ENCODE results near the gene ACP1. TPM values are rescaled to one million over a fixed set of nuclear protein-coding genes. Genes with fewer than 3 reads are reported as not detected.

The ACP1 gene
- total RNA-seq, 1 experiment from 2014 or later: 120 TPM

DNA sequence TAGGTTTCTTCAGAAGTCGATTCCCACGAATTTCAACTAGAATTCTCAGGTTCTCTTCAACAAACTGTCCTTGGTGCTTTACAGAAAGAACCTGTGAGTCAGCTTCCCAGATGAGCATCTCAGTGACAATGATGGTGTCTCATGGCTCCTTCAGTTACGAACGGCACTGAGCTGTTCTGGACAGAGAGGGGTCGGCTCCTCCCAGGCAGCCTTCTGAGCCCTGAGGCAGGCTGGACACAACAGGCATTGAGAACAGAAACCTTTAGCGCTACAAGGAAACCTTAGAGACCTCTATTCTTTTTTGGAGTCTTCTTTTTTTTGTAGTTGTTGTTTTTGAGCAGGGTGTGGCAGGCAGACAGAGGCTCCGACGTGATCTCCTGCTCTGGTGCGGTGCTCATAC lies 58.3 kb downstream of the ACP1 start:
- no peaks in the 10 kb centered on the region for H3K36me3 Mint-ChIP-seq (ENCODE audit: insufficient read depth, unreplicated experiment)
- no peaks in the 10 kb centered on the region for H3K27me3 Mint-ChIP-seq (ENCODE audit: unreplicated experiment)
- H3K27ac Mint-ChIP-seq (ENCODE audit: unreplicated experiment): no peak overlapping the region
- CTCF ChIA-PET: no interaction called here
- DNase-seq: no peak
- H3K9me3 Mint-ChIP-seq (ENCODE audit: low read depth, unreplicated experiment): peaks cover 32% of the 10 kb centered on the region
- BruUV-seq (replicated peaks): no TSS peak
- intact Hi-C loops (cut with micrococcal nuclease; ENCODE audit: unreplicated experiment): no loop called here
- TF ChIP-seq, protein P1, sequence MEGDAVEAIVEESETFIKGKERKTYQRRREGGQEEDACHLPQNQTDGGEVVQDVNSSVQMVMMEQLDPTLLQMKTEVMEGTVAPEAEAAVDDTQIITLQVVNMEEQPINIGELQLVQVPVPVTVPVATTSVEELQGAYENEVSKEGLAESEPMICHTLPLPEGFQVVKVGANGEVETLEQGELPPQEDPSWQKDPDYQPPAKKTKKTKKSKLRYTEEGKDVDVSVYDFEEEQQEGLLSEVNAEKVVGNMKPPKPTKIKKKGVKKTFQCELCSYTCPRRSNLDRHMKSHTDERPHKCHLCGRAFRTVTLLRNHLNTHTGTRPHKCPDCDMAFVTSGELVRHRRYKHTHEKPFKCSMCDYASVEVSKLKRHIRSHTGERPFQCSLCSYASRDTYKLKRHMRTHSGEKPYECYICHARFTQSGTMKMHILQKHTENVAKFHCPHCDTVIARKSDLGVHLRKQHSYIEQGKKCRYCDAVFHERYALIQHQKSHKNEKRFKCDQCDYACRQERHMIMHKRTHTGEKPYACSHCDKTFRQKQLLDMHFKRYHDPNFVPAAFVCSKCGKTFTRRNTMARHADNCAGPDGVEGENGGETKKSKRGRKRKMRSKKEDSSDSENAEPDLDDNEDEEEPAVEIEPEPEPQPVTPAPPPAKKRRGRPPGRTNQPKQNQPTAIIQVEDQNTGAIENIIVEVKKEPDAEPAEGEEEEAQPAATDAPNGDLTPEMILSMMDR (IDR thresholded peaks at IDR 0.05; ENCODE audit: unreplicated experiment): no peak
- H3K4me3 Mint-ChIP-seq (ENCODE audit: low read depth, unreplicated experiment): no peak overlapping the region
- H3K4me1 Mint-ChIP-seq (ENCODE audit: low read depth, unreplicated experiment): no peaks in the 10 kb centered on the region

Other genes with a start within 250 kb of the ACP1 start
- gene FAM110C, start 218.4 kb upstream of the ACP1 start, total RNA-seq (2022): 17.9 and 20.6 TPM in 2 replicates
- gene SH3YL1, start 915 bp upstream of the ACP1 start, total RNA-seq (2022): 86.4 and 97.0 TPM in 2 replicates
- gene ALKAL2, start 23.1 kb downstream of the ACP1 start, total RNA-seq (2022): not detected in 2 replicates